NOMO-1 treated with DMSO at 0.1 percent for 48 hours (cell line): ENCODE data around the gene LOXHD1.
A peak's percentile ranks its signal among the peaks of the same experiment; 100 is the strongest.

ENCODE experiments used
- DNase-seq: peaks from one replicate; lab custom pipeline; 2025; ENCODE audit not compliant: unreplicated experiment; lab: John Stamatoyannopoulos, UW

LOXHD1 gene

DNA sequence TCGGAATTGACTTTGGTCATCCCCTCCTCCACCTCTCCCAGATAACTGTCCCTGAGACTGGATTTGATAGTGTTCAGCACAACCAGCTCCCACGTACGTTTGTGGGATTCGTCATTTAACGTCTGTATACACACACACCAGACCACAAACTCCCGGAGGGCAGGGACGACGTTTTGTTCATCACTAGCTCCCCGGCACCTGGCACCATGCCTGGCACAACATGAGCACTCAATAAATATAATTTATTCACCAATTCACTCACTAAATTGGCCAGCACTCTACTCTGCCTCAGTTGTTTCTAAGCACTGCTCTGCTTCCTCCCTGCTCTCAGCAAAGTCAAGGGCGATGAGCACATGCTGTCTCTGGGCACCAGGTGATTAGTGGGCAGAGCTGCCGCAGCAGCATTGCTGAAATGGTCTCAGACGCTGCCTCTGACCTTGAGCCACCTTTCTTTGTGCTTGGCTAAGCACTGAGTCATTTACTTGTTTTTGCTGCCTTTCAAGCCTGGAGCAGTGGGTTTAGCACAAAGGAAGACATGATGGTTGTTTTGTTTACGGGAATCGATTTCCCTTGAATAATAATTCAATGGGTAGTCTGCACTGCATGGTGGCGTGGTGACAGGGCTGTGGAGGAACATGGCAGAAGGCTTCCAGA is 19.3 kb upstream of the LOXHD1 start:
- no peak for DNase-seq

DNA sequence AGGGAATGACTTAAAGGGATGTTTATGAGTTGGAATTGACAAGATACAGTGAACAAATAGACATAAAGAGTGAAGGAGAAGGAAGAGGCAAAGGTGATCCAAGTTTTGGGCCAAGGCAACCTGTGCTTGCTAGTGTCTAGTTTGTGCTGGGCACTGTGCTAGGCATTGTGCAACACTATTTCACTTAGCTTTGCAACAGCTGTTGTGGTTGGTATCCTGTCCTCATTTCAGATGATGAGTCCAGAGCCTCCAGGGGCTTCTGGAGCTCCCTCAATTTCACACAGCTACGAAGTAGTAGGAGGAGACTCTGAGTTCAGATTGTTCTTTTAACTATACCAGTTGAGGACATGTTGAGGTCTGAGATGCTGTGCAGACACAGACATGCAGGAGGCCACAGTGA is 18.1 kb upstream of the LOXHD1 start:
- peak; percentile 36 for DNase-seq

DNA sequence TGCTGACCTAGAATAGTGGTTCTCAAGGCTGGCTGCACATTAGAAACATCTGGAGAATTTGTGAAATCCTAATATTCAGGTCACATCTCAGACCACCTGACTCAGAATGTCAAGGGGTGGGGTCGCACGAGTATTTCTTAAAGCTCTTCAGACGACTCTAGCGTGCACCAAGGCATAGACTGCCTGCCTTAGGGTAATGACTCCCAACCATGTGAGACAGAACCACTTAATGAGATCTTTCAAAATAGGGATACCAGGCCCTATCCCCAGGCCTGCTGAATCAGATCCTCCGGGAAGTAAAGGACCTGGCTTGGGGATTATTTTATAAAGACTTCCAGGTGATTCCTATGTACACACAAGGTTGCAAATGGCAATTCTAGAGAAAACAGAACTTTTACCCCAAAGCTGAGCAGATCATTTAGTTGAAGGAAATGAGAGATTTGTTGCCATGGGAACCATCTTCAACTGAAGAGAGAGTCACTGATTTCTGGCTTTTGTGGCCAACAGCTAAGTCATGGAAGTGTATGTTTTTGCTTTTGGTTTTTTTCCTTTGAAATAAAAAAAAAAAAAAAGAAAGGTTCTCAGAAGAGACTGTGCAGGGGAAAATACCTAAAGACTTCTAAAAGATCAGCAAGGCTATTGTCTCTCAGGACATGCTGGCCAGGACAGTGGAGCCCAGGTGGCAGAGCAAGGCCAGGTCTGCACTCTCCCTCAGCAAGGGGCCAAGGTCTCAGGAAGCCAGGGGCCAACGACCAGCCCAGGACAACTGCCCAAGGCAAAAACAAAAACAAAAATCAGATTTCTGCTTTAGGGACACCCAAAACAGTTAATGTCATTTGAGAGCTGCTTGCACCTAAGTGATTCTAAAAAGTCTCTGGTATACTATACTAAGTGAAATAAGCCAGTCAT is 15.3 kb upstream of the LOXHD1 start:
- peak; percentile 44 for DNase-seq

DNA sequence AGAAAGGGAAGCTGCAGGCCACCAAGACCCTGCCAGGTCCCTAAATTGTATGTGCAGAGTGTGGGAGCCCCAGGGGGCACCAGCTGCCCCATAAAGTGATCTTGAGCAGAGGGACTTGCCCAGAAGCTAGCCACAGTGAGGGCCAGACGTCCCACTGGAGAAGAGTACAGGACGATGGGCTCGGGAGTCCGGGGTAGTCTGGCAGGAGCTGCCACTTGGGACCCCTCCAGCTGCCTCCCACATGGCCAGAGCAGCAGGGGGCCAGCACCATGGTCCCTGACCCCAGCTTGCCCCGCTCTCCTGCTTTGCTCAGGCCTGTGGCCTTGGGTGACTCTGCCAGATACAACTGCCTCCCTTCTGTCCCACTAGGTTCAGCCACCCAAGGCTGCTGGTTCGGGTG is 11.7 kb upstream of the LOXHD1 start:
- DNase-seq: no peak

DNA sequence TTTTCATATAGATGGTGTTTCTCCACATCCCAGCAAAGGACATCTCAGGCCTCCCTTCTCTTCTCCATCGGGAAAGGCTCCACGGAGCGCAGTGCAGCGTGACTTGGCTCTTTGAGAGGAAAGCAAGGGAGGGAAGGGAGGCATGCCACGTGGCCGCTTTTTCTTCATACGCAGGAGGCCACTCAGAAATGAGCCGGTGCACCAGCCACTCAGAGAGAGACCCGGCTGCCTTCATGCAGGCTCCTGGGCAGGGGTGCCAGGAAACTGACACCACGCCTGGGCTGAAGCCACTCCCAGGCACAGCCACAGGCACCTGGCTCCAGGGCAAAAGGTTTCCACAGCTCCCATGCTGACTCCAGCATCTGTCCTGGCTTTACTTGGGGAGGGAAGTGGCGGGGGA is 11.1 kb upstream of the LOXHD1 start:
- DNase-seq: no peak

DNA sequence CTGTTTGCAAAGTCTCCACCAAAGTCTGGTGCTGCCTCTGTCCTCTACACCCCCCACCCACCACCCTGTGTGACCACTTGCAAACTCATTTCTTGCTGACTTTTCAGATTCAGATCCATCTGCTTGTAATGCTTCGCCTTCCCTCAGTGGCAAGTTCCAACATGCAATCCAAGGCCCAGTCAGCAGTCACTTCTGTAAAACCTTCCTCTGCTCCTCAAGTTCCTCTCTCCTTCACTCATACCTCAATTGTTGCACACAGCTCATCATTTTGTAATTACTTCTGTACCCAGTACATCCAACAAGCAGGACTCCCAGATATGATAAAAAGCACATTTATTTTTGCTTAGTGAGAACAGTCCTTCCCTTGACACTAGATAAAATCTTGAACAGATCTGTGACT is 6.5 kb upstream of the LOXHD1 start:
- peak; percentile 48 for DNase-seq

DNA sequence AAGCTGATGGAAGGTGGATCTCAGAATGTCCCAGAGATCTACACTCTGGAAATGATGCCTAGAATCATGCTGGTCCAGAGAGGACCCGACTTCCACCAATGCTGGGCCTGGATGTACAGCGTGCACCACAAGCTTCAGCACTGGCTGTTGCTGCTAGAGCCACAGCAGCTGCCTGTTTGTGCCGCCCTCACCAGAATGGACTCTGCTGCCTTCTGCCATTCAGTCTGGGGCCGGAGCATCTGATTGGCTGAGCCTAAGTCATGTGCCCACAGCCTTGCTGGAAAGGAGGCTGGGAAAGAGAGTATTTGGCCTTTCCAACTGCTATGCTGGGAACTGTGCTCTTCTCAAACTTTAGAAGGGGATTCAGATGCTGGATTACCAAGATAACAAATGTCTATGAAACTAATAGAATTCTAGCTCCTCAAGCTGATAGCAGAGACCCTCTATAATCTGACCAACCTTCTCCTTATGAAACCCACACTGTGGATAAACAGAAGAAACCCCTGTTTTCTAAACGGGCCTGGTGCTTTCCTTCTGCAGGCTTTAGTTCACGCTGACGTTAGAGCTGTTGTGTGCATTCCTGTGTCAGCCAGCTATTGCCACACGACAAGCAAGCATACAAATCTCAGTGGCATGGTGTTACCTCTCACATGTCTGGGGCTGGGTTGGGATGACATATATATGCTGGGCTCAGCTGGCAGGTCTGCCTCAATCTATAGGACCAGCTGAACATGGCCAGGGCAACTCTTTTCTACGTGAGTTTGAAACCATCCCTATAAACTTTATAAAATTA is 4.1 kb upstream of the LOXHD1 start:
- DNase-seq: no peak

DNA sequence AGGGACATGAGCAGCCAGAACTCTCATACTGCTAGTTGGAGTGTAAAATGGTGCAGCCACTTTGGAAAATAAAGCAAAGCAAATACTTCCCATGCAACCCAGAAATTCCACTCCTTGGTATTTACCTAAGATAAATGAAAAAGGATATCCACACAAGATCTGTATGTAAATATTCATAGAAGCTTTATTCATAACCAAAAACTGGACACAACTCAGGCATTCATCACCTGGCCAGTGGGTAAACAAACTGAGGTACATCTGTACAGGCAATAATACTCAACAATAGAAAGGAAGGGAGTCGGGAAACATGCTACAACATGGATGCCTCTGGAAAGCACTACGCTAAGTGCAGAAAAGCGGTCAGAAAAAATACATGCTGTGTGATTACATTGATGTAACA is 2.5 kb upstream of the LOXHD1 start:
- DNase-seq: no peak

DNA sequence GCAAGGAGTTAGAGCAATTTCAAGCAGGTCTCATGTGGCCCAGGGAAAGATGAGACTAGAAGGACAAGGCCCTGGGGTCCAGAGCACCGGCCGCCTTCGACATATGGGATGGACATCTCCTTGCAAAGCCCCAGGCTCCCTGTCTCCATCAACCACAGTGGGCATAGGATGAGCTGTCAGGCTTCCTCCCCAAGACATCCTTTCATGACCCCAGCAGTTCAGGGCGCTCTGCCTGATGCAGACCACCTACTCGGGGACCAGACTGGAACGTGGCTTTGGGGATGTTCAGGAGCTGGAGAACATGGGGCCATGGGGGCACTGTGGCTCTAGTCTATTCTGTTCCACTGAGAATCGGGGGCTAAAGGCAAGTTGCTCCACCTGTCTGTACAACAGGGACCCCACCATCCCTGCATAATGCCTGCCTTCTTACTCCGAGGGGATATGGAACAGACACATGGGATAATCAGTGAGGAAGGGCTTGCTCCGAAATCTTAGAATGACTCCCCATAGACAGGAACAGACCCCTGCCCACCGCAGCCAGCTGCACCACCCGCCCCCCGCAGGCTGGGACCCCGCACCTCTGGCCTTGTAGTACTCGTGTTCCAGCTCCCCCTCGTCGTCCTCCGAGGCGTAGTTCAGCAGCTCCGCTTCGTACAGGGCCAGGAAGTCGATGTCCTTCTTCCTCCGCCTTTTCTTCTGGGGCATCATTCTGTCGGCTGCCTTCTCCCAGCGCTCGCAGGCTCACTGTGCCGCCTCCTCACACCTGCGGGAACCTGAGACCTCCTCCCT is 500 bp downstream of the LOXHD1 start:
- no peak for DNase-seq

DNA sequence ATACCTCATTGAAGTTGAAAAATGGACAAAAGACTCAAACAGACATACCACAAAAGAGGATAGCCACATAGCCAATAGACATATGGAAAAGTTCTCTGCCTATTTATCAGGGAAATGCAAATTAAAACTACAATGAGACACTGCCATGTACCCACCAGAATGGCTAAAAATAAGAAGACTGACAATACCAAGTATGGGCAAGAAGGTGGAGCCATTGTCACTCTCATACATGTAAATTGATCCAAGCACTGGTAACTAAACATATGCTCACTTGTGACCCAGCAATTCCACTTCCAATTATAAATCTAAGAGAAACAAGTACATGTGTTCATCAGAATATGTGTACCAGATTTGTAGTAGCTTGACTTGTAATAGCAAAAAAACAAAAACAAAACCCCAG is 4.6 kb downstream of the LOXHD1 start:
- no peak for DNase-seq

DNA sequence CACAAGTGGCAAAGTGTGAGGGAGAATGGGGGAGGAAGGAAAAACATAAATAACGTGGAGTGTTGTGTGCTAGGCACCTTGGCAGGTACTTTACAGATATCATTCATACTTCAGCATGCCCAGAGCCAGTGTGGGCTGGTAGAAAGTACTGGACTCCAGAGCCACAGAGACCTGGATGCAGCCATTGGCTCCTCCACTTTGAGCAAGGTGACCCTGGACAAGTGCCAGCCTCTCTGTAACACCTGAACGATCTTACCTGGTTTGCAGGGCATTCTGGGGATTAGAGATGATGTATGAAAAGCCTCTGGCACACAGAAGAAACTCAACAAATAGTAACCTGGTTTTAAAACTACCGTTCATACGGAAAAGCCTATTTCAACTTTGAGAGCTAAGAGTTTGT is 6.3 kb downstream of the LOXHD1 start:
- no peak for DNase-seq

DNA sequence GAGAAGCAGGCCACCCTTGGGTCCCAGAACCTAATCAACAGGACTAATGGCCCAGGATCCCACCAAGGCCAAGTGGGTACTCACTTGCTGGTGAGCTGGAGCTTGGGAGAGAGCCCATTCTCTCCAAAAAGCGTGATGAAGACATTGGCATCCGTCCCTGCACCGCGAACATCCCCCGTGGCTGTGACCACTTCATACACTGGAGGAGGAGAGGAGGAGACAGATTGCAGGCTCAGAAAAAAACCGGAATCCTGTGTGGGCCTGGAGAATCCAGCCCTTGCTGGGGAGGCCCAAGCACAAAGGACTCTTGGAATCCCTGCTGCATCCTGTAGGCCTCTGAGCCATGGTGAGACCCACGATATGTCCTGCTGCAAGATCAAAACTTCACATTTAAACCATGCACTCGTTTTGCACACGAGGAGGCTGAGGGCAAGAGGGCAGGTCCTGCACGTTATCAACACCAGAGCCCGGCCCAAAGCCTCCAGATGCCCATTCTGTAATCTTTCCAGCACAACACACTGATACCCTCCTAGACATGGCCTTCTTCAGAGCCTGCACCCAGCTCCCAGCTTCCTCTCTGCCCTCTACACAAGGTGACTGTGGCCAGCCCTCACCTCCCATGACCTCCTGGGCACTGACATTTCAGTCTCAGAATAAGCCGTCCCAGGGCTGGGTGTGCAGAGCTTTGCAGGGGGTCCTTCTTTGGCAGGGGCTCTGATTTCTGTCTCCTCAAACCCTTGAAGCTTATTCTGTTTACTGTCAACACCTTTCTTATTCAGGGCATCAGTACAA is 7.8 kb downstream of the LOXHD1 start:
- no peak for DNase-seq

DNA sequence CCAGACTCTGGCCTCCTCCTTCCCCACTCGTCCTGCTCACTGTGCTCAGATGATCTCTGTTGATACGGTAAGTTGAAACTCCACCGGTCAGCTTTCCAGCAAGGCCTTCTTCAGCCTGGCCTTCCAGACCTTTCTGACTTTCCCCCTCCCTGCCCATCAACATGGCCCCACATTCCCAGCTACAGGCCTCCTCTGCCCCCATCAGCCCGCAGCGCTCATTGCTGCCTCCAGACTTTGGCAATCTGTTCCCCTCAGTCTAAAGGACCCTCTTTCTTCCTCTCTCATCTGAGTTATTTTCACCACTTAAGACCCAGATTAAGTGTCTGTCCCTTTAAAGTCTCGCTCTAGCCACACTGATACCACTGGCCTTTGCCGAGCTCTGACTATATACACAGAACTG is 10.6 kb downstream of the LOXHD1 start:
- no peak for DNase-seq

DNA sequence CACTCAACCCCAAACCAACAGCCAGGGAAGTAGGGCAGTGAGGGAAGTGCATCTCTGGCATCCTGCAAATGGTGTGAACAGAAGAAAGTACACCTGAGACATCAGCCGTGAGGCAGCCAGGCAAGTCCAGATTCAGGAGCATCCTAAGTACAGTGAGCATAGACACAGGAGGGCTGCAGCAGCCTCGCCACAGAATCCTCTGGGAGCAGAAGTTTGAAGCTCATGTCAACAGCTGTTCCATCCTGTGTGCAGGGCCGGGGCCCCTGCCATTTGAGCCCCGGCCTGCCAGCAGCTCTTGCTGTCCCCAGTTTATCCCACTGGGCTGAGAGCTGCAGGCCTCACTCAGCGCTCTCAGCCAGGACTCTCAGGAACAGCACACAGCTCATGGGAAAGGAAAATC is 14.5 kb downstream of the LOXHD1 start:
- DNase-seq: no peak

DNA sequence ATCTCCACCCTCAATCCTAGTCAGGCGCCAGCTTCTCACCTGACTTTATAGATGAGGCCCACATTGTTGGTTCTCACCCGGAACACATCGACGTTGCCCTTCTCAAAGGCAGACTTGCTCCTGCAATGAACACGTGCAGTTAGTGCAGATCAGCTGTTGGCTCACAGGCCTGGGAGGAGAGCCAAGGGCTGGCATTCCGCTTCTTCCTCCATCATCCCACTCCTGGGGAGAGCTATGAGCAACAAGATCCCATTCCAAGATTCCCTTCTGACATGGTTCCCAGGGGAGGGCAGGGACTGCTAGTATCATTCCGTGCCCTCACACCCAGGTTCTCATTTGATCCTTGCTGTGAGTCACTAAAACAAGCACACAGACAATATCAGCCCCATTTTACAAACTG is 15.1 kb downstream of the LOXHD1 start:
- DNase-seq: no peak

DNA sequence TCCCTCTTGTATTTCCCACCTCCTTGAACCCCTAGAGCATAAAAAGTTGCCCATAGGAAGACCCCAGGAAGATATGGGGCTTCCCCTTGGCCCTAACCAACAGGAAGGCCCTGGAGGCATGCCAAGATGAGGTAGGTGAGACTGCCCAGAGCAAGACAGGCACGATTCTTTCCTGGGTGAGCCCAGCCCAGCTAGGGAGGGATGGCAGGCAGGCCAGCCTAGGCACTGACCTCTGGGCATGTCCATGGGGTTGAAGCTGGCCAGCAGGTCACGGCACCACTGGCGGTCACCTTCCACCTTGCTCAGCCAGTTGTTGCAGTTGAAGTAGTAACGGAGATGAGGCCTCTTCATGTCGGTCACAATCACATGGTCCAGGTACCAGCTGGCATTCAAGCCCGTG is 17.6 kb downstream of the LOXHD1 start:
- DNase-seq: no peak

DNA sequence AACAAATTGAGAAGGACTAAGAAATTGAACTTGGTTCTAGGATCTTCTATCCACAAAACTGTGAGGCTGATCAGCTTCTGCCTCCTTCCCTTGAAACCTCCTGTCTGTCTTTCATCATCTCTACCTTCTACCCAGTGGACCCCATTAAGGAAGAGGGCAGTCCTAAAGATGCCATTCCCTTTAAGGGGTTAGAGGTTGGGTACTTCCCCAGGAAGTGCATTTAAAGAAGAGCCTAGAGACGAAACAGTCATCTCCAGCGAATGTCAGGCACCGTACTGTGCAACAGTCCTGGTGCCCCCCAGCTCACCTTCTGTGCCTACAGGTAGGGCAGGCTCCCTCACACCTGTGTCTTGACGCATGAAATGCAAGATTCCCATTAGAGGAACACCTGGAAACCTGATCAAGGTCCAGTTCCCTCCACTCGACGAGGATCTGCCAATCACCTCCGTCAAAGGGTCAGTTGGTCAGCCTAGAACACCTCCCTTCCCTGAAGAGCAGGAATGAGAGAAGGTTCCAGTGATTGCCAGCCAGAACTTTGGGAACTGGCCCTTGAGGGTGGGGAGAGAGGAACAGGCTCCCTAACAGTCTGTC is 20.9 kb downstream of the LOXHD1 start:
- no peak for DNase-seq

DNA sequence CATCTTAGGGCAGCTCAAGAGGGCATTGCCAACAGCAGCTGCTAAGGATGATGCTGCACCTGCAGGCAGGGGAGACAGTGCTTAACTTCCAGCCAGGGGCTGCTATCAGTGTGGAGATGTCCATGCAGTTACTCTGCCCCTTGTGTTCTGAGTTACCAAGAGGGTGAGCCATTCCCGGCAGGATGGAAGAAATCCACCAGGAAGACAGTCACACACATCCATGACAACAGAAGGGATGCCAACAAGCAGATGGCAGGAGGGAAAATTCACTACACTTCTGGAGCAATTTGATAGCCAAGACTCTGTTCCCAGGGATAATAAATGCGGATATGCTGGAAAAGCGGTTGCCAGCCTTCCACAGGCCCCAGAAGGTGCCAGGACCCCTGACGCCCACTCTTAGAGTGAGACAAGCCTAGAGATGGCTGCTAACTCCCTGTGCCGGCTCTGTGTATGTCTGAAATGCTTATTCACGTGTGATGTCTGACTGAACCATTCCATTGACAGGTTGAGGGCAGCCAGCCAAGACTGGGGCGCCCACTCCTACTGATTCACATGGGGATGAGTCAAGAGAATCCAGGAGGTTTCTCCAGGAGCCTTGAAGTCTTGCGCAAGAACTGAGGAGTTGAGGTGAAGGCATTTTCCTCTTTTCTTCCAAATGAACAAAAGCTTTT is 24.5 kb downstream of the LOXHD1 start:
- DNase-seq: no peak

DNA sequence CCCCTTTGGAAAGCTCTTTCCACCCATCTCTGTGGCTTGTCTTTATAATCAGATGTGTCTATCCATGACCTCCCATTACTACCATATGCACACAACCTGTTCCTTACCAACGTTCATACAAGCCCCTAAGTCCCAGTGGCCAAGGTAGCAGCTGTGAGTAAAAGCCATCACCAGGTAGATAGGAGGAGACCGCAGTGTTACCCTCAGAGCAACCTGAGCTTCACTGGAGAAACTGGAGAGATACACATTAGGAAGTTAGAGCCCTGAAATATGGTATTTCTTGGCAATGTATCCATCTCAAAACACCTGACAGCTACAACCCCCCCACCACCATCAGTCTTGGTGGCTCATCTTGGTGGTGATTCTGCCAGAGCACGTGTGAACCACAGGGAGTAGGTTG is 26.0 kb downstream of the LOXHD1 start:
- DNase-seq: no peak
